HepG2 (cell line): ENCODE measurements around the gene ACVR2A. TPM values are rescaled to one million over a fixed set of nuclear protein-coding genes. Genes with fewer than 3 reads are reported as not detected.

Source experiments
- ATAC-seq: fragments of 200-7000 bp; cut with Tn5 transposase; 3 replicates; pipeline ENCODE4 v1.9.1; 2020; ENCODE audit warnings: mild to moderate bottlenecking, moderate library complexity
- BruUV-seq: library from RNA; stranded (reverse); fragments of 400-500 nt; replicated peaks from 2 replicates; lab custom pipeline; 2021; lab: Mats Ljungman, UMichigan
- CTCF ChIA-PET: fragments of 300-600 bp; formaldehyde crosslinking; extraction: SDS; loops from one replicate; lab custom pipeline; 2021; ENCODE audit warnings: low total read pairs, inconsistent platforms, low intra/inter-chr PET ratio; lab: Yijun Ruan, JAX
- POLR2A ChIA-PET: fragments of 350-600 bp; sonication (Branson Sonifier 250); formaldehyde crosslinking; loops from one replicate; lab custom pipeline; 2020; ENCODE audit warnings: antibody characterized with exemption, inconsistent platforms; lab: Yijun Ruan, JAX
- DNase-seq: peaks from one replicate; pipeline ENCODE4 v3.0.0-alpha.2; 2015; ENCODE audit warnings: low spot score
- FAIRE-seq: peaks from 3 replicates; lab custom pipeline; 2011; peaks lifted over from hg19 to GRCh38; lab: Jason Lieb, UNC
- H2AFZ ChIP-seq: one replicate; pipeline ENCODE4 v1.6.1; 2011; ENCODE audit warnings: low read length, inconsistent platforms
- H3K27ac ChIP-seq: fragments of 300-600 bp; 3 replicates; pipeline ENCODE4 v1.8.0; 2011; ENCODE audit warnings: mixed run types, mild to moderate bottlenecking, mixed read lengths, low read length, inconsistent platforms; ENCODE audit not compliant: insufficient read depth; ENCODE audit errors: extremely low read length
- H3K27me3 ChIP-seq, 2 experiments: fragments of 200-600 bp in 1 of 2; 2 replicates in 1 of 2; 3 replicates in 1 of 2; pipeline versions ENCODE4 v1.6.0 to v1.8.0; 2011; ENCODE audit warnings: low read length in 2 of 2, mild to moderate bottlenecking in 2 of 2, moderate library complexity in 2 of 2, inconsistent platforms in 1 of 2; ENCODE audit not compliant: insufficient read depth in 2 of 2, control insufficient read depth in 1 of 2
- H3K36me3 ChIP-seq, 2 experiments: fragments of 200-600 bp in 1 of 2; replicated peaks in 1 of 2; 2 replicates in 1 of 2; 3 replicates in 1 of 2; pipeline versions ENCODE4 v1.5.1 to v1.8.0; 2011; ENCODE audit warnings: low read length in 2 of 2, inconsistent platforms in 1 of 2; ENCODE audit not compliant: insufficient read depth in 2 of 2, control insufficient read depth in 1 of 2
- H3K4me1 ChIP-seq: 2 replicates; pipeline ENCODE4 v1.5.1; 2012; ENCODE audit warnings: low read length, inconsistent platforms; ENCODE audit not compliant: insufficient read depth
- H3K4me2 ChIP-seq: 2 replicates; pipeline ENCODE4 v1.6.0; 2011; ENCODE audit warnings: low read depth, low read length, inconsistent platforms
- H3K4me3 ChIP-seq, 3 experiments: fragments of 200-600 bp in 1 of 3; sonication (generic), shearing (Covaris generic) in 1 of 3; replicated peaks in 1 of 3; 2 replicates each; pipeline ENCODE4 v1.5.1; 2011 to 2016; ENCODE audit warnings: low read length in 3 of 3, inconsistent platforms in 2 of 3, low read depth in 2 of 3, mild to moderate bottlenecking in 2 of 3, control low read depth in 1 of 3, mixed read lengths in 1 of 3; ENCODE audit not compliant: insufficient read depth in 1 of 3
- H3K79me2 ChIP-seq: one replicate; pipeline ENCODE4 v1.6.1; 2011; ENCODE audit warnings: low read length, inconsistent platforms; ENCODE audit not compliant: insufficient read depth
- H3K9ac ChIP-seq: 2 replicates; pipeline ENCODE4 v1.6.0; 2011; ENCODE audit warnings: mild to moderate bottlenecking, low read depth, low read length, inconsistent platforms; ENCODE audit not compliant: insufficient read depth
- H3K9me3 ChIP-seq: 2 replicates; pipeline ENCODE4 v1.5.1; 2012; ENCODE audit warnings: mild to moderate bottlenecking, low read length
- H4K20me1 ChIP-seq: 2 replicates; pipeline ENCODE4 v1.6.0; 2011; ENCODE audit warnings: inconsistent platforms, mild to moderate bottlenecking, low read length, moderate library complexity; ENCODE audit not compliant: insufficient read depth
- HNRNPH1 ChIP-seq: fragments of 200-400 bp; formaldehyde crosslinking; optimal IDR thresholded peaks from 2 replicates; pipeline ENCODE3; 2017; ENCODE audit warnings: mild to moderate bottlenecking, low read depth, low read length
- HOXA9 ChIP-seq: sonication (generic); formaldehyde crosslinking; IDR thresholded peaks from 2 replicates; pipeline ENCODE4 v1.8.1; 2022; ENCODE audit warnings: missing genetic modification reagents, mild to moderate bottlenecking, moderate library complexity, borderline replicate concordance
- MIXL1 ChIP-seq: IDR thresholded peaks from 2 replicates; pipeline ENCODE4 v1.6.1; 2016
- SUZ12 ChIP-seq: fragments of 150-350 bp; IDR thresholded peaks from 2 replicates; pipeline ENCODE4 v1.6.1; 2014; ENCODE audit warnings: low read depth, low read length
- ZNF335 ChIP-seq: sonication (generic); formaldehyde crosslinking; IDR thresholded peaks from 2 replicates; pipeline ENCODE4 v1.4.0; 2020; ENCODE audit warnings: missing genetic modification reagents
- ZNF720 ChIP-seq: sonication (generic); formaldehyde crosslinking; IDR thresholded peaks from 2 replicates; pipeline ENCODE4 v1.4.0; 2020; ENCODE audit warnings: missing genetic modification reagents
- ZSCAN21 ChIP-seq: sonication (generic); formaldehyde crosslinking; IDR thresholded peaks from 2 replicates; pipeline ENCODE4 v1.8.0; 2022; ENCODE audit warnings: mild to moderate bottlenecking, missing genetic modification reagents, moderate library complexity, borderline replicate concordance
- WGBS: methylation state at CpG from one replicate; pipeline ENCODE4 v1.1.6; 2017; ENCODE audit warnings: low lambda C conversion rate; 5-methylcytosine and 5-hydroxymethylcytosine counted together
- in situ Hi-C: cut with HindIII; loops from 2 replicates; pipeline ENCODE4 v1.10.0; 2017; ENCODE audit warnings: low pct_unique_long_range_greater_than_20kb; ENCODE audit not compliant: extremely low pct_ligation_motif_present
- intact Hi-C: fragments of 100-400 bp; cut with micrococcal nuclease; formaldehyde crosslinking; loops from one replicate; pipeline ENCODE4 v1.10.0; 2022; ENCODE audit not compliant: unreplicated experiment
- polyA plus RNA-seq, 8 experiments: library from polyadenylated mRNA; depleted of rRNA in 3 of 8; stranded (reverse) in 7 of 8; unstranded in 1 of 8; fragments of >200 nt; fragmentation: Illumina TruSeq in 4 of 8; extraction: Trizol in 4 of 8; gene quantifications; 2 replicates each; pipeline versions ENCODE4 v1.2.1 to v1.2.3, GENCODE V29; 2011 to 2016; ENCODE audit warnings: low read depth in 4 of 8, missing spikeins in 1 of 8, mixed read lengths in 1 of 8; ENCODE audit not compliant: insufficient read depth in 1 of 8
- total RNA-seq, 5 experiments: library from RNA; depleted of rRNA; stranded (reverse); fragments of >200 nt; fragmentation: Illumina TruSeq; extraction: Trizol; gene quantifications; 2 replicates each; pipeline ENCODE4 v1.2.3, GENCODE V29; 2016; ENCODE audit warnings: low read depth in 1 of 5
- TF ChIP-seq, protein P1 (sequence below): sonication (generic); formaldehyde crosslinking; IDR thresholded peaks from 2 replicates; pipeline ENCODE4 v1.8.0; 2022; ENCODE audit warnings: mild to moderate bottlenecking, missing genetic modification reagents, borderline replicate concordance
- TF ChIP-seq, protein P2 (sequence below): sonication (generic); formaldehyde crosslinking; conservative IDR thresholded peaks from 2 replicates; pipeline ENCODE4 v1.4.0; 2020; ENCODE audit warnings: missing genetic modification reagents
- TF ChIP-seq, protein P3 (sequence below): sonication (generic); formaldehyde crosslinking; IDR thresholded peaks from 2 replicates; pipeline ENCODE4 v1.9.0; 2021; ENCODE audit warnings: missing genetic modification reagents, borderline replicate concordance

ACVR2A gene
- total and polyA plus RNA-seq, 2 of the 13 experiments (the other 11 are each of a cell fraction or from before 2014, with no cell fraction given), result 8.3 to 18.0 TPM

DNA sequence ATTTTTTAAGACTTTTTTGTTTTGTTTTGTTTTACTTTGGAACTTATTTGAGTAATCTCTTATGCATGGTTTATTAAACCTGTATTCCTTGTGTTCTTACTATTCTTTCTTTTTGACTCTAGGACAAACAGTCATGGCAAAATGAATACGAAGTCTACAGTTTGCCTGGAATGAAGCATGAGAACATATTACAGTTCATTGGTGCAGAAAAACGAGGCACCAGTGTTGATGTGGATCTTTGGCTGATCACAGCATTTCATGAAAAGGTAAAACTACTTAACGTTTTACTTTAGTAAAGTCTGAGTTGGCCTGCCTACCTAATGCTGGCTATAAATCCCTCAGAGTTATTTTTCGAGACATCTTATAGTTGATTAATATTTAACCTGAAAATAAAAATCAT, 72.3 kb downstream of the ACVR2A start:
- no peak overlapping the region for H3K4me2 ChIP-seq
- ChIA-PET POLR2A (no interaction called here), CTCF (no interaction called here)
- no peaks in the 10 kb centered on the region for H3K79me2 ChIP-seq
- intact Hi-C loops (loop anchor here (10.0 kb wide), 2 partner anchors 432 to 532 kb away; no protein-coding TSS in a partner anchor), in situ Hi-C loops (loop anchor here (10.0 to 25.0 kb wide), 5 partner anchors 305 to 1182 kb away; no protein-coding TSS in a partner anchor)
- no peaks in the 10 kb centered on the region for H3K27me3 ChIP-seq
- H3K9ac ChIP-seq, result no peak overlapping the region
- ATAC-seq (no peak), DNase-seq (no peak), FAIRE-seq (no peak)
- no peak overlapping the region for H3K4me3 ChIP-seq
- no peak overlapping the region for H2AFZ ChIP-seq
- BruUV-seq, result no TSS peak
- TF ChIP-seq ZSCAN21 (CRISPR knock-in tag) (no peak), MIXL1 (CRISPR knock-in tag) (no peak), ZNF335 (CRISPR knock-in tag) (no peak), SUZ12 (no peak), HOXA9 (no peak), HNRNPH1 (no peak), ZNF720 (CRISPR knock-in tag) (no peak)
- TF ChIP-seq, protein P1, sequence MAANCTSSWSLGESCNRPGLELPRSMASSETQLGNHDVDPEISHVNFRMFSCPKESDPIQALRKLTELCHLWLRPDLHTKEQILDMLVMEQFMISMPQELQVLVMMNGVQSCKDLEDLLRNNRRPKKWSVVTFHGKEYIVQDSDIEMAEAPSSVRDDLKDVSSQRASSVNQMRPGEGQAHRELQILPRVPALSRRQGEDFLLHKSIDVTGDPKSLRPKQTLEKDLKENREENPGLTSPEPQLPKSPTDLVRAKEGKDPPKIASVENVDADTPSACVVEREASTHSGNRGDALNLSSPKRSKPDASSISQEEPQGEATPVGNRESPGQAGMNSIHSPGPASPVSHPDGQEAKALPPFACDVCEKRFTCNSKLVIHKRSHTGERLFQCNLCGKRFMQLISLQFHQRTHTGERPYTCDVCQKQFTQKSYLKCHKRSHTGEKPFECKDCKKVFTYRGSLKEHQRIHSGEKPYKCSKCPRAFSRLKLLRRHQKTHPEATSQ, result no peak
- TF ChIP-seq, protein P2, sequence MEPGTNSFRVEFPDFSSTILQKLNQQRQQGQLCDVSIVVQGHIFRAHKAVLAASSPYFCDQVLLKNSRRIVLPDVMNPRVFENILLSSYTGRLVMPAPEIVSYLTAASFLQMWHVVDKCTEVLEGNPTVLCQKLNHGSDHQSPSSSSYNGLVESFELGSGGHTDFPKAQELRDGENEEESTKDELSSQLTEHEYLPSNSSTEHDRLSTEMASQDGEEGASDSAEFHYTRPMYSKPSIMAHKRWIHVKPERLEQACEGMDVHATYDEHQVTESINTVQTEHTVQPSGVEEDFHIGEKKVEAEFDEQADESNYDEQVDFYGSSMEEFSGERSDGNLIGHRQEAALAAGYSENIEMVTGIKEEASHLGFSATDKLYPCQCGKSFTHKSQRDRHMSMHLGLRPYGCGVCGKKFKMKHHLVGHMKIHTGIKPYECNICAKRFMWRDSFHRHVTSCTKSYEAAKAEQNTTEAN (CRISPR knock-in tag), result no peak
- TF ChIP-seq, protein P3, sequence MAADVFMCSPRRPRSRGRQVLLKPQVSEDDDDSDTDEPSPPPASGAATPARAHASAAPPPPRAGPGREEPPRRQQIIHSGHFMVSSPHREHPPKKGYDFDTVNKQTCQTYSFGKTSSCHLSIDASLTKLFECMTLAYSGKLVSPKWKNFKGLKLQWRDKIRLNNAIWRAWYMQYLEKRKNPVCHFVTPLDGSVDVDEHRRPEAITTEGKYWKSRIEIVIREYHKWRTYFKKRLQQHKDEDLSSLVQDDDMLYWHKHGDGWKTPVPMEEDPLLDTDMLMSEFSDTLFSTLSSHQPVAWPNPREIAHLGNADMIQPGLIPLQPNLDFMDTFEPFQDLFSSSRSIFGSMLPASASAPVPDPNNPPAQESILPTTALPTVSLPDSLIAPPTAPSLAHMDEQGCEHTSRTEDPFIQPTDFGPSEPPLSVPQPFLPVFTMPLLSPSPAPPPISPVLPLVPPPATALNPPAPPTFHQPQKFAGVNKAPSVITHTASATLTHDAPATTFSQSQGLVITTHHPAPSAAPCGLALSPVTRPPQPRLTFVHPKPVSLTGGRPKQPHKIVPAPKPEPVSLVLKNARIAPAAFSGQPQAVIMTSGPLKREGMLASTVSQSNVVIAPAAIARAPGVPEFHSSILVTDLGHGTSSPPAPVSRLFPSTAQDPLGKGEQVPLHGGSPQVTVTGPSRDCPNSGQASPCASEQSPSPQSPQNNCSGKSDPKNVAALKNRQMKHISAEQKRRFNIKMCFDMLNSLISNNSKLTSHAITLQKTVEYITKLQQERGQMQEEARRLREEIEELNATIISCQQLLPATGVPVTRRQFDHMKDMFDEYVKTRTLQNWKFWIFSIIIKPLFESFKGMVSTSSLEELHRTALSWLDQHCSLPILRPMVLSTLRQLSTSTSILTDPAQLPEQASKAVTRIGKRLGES (CRISPR knock-in tag), result no peak
- no peaks in the 10 kb centered on the region for H3K4me1 ChIP-seq
- WGBS, result 89% methylated on average over 4 of the region's 4 CpGs
- peaks cover 9 to 31% of the 10 kb centered on the region in 2 experiments; a peak in 4 of 5 replicates for H3K36me3 ChIP-seq
- no peaks in the 10 kb centered on the region for H3K9me3 ChIP-seq
- no peak overlapping the region for H3K27ac ChIP-seq
- H4K20me1 ChIP-seq, result no peaks in the 10 kb centered on the region
